SKM-1 treated with dmso at 0.1 percent for 144 hours (cell line): ENCODE measurements around the gene JAG2.
A peak's percentile ranks its signal among the peaks of the same experiment; 100 is the strongest.

Experiments
- DNase-seq: peaks from one replicate; lab custom pipeline; 2025; ENCODE audit not compliant: unreplicated experiment; lab: John Stamatoyannopoulos, UW

Gene JAG2

DNA sequence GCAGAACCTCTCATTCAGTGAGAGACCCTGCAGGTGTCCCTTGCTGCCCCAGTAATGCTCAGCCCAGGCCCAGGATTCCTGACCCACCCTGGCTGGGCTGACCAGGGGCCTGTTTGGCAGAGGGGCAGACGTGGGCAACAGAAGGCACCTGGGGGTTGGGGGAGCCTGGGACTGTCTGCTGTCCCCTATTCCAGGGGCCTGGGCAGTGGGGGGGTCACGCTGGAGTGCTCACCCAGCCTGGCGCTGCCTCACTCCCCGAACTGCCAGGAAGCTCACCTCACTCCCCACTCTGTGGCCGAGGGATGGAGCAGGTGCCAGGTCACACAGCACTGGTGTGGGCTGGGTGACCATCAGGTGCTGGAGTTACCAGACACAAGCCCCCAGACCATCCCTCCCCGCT, 35.1 kb upstream of the JAG2 start:
- DNase-seq: no peak

DNA sequence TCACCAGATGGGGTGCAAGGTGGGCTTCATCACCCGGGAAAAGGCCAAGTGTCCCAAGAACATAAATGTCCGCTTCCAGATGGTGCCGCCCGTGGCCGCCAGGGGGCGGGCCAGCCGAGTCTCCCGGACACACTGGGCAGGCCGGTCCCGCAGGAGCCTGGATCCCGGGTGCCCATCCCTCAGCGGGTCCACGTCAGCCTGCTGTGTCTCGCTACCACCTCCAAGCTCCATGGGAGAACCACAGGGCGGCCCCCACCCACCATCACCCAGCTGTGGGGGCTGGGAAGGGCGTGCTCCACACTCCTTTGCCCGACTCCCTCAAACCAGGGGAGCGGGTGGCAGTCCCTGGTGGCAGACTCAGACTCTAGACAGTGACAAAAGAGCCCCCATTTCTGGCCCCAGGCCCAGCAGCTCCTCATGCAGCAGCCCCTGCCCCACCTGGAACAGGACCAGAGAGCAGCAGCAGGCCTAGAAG, 34.5 kb upstream of the JAG2 start:
- no peak for DNase-seq

DNA sequence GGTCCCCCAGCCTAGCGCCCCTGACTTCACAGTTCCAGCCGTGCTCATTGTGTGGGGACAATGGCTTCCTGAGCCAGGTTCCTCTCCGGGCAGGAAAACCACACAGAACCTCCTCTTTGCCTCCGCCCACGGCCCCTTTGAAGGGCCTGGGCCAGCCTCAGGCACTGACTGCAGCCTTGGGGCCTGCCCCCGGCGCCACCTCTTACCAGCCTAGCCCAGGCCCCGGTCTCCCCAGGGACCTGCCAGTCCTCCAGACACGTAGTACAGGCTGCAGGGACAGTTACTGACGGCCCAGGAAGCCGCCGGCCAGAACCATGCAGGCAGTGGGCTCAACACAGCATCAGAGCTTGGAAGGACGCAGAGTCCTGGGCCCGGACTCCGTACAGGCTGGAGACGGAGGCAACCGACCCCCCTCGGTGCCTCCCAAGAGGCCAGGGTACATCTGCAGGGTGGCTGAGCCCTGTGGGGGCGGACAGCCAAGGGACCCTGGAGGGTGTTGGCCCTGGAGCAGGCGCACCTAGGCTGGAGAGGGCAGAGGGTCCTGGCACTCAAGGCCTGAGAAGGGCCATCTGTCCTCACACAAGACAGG, 33.4 kb upstream of the JAG2 start:
- peak; percentile 58 for DNase-seq

DNA sequence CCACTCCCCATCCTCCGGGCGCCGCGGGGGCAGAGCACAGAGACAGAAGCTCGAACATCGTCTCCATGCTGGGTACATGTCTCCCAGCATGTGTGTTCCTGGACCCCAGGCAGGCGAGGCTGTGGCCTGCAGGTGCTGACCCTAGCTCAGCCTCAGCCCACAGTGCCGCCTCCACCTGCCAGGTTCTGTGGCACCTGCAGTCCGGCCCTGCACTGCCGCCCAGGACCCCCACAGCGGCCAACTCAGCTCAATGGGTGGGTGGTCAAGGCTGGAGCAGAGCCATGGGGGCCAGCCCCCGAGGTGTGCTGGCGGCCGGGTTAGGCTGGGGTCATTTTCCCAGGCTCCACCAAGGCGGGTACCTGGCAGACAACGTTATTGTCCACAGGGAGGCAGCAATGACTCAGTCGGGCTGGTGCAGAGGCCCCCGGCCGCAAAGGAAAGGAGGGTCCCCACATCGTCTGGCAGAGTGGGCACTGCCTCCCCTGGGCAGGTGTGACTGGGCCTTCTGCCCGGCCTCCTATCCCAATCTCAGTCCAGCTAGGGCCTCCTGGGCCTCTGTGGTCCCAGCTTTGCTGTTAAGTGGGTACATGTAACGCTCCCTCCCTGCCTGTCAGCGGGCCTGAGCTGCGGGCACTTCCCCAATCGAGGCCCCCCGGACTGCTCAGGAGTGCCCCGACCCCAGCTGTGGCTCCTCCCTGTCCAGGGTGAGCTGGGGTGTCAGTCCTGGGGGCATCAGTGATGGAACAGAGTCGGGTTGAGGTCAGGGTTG, 32.8 kb upstream of the JAG2 start:
- no peak for DNase-seq

GRCh38 chr14:105200641-105201040, 32.1 kb upstream of the JAG2 start:
- no peak for DNase-seq

DNA sequence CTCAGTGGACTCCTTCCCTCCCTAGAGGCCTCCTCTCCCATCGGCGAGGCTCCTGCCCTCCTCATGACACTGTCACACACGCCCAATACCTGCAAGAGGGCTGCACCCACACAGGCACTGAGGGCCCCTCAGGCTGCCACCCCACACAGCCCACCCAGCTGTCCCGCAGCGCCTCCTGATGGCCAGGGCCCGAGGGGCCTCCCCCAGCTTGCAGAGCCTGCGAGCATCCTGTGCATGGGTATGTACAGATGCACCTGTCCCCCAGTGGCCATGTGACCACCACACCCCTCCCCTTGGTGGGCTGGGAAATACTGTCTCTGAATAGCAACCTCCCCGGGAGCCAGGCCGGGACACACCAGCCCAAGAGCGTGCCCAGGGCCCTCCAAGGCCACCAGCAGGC, 31.5 kb upstream of the JAG2 start:
- DNase-seq: no peak

- no peak for DNase-seq
These were observed 30.5 kb upstream of the JAG2 start for GRCh38 chr14:105199093-105199492.

DNA sequence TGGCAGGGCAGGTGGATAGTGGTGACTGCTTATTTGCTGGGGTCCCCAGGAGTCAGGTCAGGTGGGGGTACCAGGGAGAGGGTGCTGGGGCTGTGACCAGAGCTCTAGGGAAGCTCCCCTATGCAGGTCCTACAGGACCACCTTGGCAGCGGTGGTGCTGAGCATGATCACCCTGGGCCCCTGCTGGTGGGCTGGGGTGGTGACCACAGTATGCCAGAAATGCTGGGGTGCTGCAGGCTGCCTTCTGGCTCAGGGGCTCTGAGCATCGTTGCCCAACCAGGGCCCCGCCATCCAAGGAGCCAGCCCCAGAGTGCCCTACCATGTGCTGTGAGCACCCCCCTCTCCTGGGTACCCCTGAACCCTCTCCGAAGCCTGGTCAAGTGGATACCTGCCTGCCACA, 30.0 kb upstream of the JAG2 start:
- DNase-seq: no peak

- DNase-seq: no peak
These were observed 28.6 kb upstream of the JAG2 start for GRCh38 chr14:105197211-105197641.

GRCh38 chr14:105196265-105196960, 27.8 kb upstream of the JAG2 start:
- DNase-seq: no peak

GRCh38 chr14:105195522-105196264, 27.1 kb upstream of the JAG2 start:
- DNase-seq: no peak

DNA sequence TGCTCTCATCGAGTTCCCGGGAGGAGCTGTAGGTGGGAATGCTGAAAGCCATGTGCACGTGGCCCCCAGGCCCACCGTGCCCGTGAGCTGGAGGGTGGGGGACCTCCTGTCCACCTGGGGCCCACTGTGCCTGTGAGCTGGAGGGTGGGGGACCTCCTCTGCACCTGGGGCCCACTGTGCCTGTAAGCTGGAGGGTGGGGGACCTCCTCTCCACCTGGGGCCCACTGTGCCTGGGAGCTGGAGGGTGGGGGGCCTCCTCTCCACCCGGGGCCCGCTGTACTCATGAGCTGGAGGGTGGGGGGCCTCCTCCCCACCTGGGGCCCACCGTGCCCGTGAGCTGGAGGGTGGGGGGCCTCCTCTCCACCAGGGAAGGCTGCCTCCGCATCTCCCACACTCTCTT, 26.5 kb upstream of the JAG2 start:
- no peak for DNase-seq

GRCh38 chr14:105193916-105194782, 25.6 kb upstream of the JAG2 start:
- no peak for DNase-seq

- DNase-seq: no peak
These were observed 24.5 kb upstream of the JAG2 start for GRCh38 chr14:105192866-105193731.

- DNase-seq: no peak
These were observed 19.5 kb upstream of the JAG2 start for GRCh38 chr14:105187935-105188524.

DNA sequence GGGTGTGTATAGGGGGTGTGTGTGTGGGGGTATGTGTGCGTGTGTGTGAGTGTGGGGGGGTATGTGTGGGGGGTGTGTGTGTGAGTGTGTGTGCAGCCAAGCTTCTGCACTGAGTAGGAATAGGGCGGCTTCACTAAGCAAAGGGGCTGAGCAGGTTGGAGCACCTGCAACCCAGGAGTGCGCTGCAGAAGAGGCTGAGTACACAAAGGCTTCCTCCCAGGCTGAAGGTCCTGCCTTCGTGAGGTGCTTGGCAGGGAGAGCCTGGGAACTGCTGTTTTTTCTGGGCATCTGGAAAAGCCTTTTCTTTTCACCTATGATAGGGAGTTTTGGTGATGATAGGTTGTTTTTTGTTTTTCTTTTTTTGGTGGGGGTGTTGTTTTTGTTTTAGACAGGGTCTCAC, 18.5 kb upstream of the JAG2 start:
- no peak for DNase-seq

DNA sequence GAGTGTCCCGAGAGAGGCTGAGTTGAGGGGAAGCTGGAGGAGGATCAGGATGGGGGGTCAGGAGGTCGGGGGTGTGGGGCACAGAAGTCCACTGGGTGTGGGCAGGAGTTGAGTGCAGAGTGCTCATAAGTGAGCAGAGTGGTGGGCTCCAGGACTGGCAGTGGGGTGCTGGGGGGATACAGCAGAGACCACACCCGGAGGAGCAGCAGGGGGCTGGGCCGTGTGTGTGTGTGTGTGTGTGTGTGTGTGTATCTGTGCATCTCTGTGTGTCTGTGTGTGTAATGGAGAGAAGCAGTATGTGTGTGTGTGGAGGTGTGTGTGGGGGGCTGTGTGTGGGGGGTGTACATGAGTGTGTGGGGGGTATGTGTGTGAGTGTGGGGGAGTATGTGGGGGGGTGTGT, 17.4 kb upstream of the JAG2 start:
- no peak for DNase-seq

GRCh38 chr14:105185001-105185400, 16.4 kb upstream of the JAG2 start:
- DNase-seq: no peak

- no peak for DNase-seq
These were observed 15.9 kb upstream of the JAG2 start for GRCh38 chr14:105184461-105184860.
